Neural cell (in vitro differentiated cells): ENCODE measurements around the gene ATP2C1. TPM values are rescaled to one million over a fixed set of nuclear protein-coding genes. Genes with fewer than 3 reads are reported as not detected.

Source experiments
- H2AFZ ChIP-seq: fragments of 200-600, 300-800 bp; sonication (generic), shearing (Covaris generic); 2 replicates; pipeline ENCODE4 v1.6.0; 2014; ENCODE audit warnings: low read depth, mild to moderate bottlenecking, antibody characterized with exemption, low read length, moderate library complexity
- H3F3A ChIP-seq: fragments of 200-600 bp; shearing (Covaris generic); 2 replicates; pipeline ENCODE4 v1.6.1; 2016; ENCODE audit warnings: mild to moderate bottlenecking, moderate library complexity, mixed read lengths, antibody characterized with exemption, low read length; ENCODE audit not compliant: insufficient read depth, poor library complexity, severe bottlenecking
- H3K27ac ChIP-seq: fragments of 200-600, 300-800 bp; sonication (generic), shearing (Covaris generic); 2 replicates; pipeline ENCODE4 v1.5.1; 2014; ENCODE audit warnings: mild to moderate bottlenecking, low read length, moderate library complexity
- H3K27me3 ChIP-seq: fragments of 300-800, 200-600 bp; sonication (generic), shearing (Covaris generic); 2 replicates; pipeline ENCODE4 v1.6.0; 2014; ENCODE audit warnings: mild to moderate bottlenecking, low read depth, low read length, moderate library complexity; ENCODE audit not compliant: insufficient read depth
- H3K36me3 ChIP-seq: fragments of 300-800, 200-600 bp; sonication (generic), shearing (Covaris generic); 2 replicates; pipeline ENCODE4 v1.5.1; 2014; ENCODE audit warnings: mild to moderate bottlenecking, antibody characterized with exemption, low read length, moderate library complexity; ENCODE audit not compliant: insufficient read depth
- H3K4me2 ChIP-seq: fragments of 300-800, 200-600 bp; sonication (generic), shearing (Covaris generic); 2 replicates; pipeline ENCODE4 v1.6.0; 2014; ENCODE audit warnings: mild to moderate bottlenecking, low read length
- H3K4me3 ChIP-seq: fragments of 300-800, 200-600 bp; sonication (generic), shearing (Covaris generic); 2 replicates; pipeline ENCODE4 v1.5.1; 2014; ENCODE audit warnings: mild to moderate bottlenecking, low read length, moderate library complexity
- H3K79me2 ChIP-seq: fragments of 200-600 bp; shearing (Covaris generic); replicated peaks from 2 replicates; pipeline ENCODE4 v1.6.0; 2014; ENCODE audit warnings: mild to moderate bottlenecking, low read length, moderate library complexity; ENCODE audit not compliant: insufficient read depth
- H3K9ac ChIP-seq: fragments of 300-800, 200-600 bp; sonication (generic), shearing (Covaris generic); 2 replicates; pipeline ENCODE4 v1.6.1; 2016; ENCODE audit warnings: mild to moderate bottlenecking, low read length, mixed read lengths
- H3K9me2 ChIP-seq: fragments of 200-600 bp; shearing (Covaris generic); 2 replicates; pipeline ENCODE4 v1.6.1; 2016; ENCODE audit warnings: mild to moderate bottlenecking, low read length, mixed read lengths; ENCODE audit not compliant: insufficient read depth
- H3K9me3 ChIP-seq: fragments of 200-600, 300-800 bp; sonication (generic), shearing (Covaris generic); 2 replicates; pipeline ENCODE4 v1.6.1; 2016; ENCODE audit warnings: mild to moderate bottlenecking, mixed run types, low read length, moderate library complexity, mixed read lengths
- H4K20me1 ChIP-seq: fragments of 200-600 bp; shearing (Covaris generic); 2 replicates; pipeline ENCODE4 v1.6.1; 2016; ENCODE audit warnings: mild to moderate bottlenecking, mixed run types; ENCODE audit not compliant: insufficient read depth
- EP300 ChIP-seq: fragments of 450-650 bp; conservative IDR thresholded peaks from 2 replicates; pipeline ENCODE4 v1.6.1; 2014; ENCODE audit warnings: antibody characterized with exemption, mild to moderate bottlenecking, moderate library complexity; ENCODE audit not compliant: poor library complexity, severe bottlenecking
- EZH2 ChIP-seq: fragments of 200-600, 300-800 bp; shearing (Covaris generic), sonication (generic); IDR thresholded peaks from 2 replicates; pipeline ENCODE4 v1.6.1; 2014; ENCODE audit warnings: antibody characterized with exemption, low read length, borderline replicate concordance, mild to moderate bottlenecking; ENCODE audit not compliant: insufficient read depth, poor library complexity, severe bottlenecking
- MXI1 ChIP-seq: fragments of 450-650 bp; conservative IDR thresholded peaks from 2 replicates; pipeline ENCODE4 v1.6.1; 2014; ENCODE audit warnings: antibody characterized with exemption, mild to moderate bottlenecking; ENCODE audit not compliant: poor library complexity, severe bottlenecking
- POLR2AphosphoS5 ChIP-seq: IDR thresholded peaks from 2 replicates; pipeline ENCODE4 v1.6.1; 2012
- RAD21 ChIP-seq: fragments of 450-650 bp; conservative IDR thresholded peaks from 2 replicates; pipeline ENCODE4 v1.6.1; 2014; ENCODE audit warnings: antibody characterized with exemption, mild to moderate bottlenecking, moderate library complexity
- SMC3 ChIP-seq: fragments of 450-650 bp; conservative IDR thresholded peaks from 2 replicates; pipeline ENCODE4 v1.6.1; 2014; ENCODE audit warnings: antibody characterized with exemption, mild to moderate bottlenecking, moderate library complexity; ENCODE audit not compliant: poor library complexity
- TAF1 ChIP-seq: IDR thresholded peaks from 2 replicates; pipeline ENCODE4 v1.6.1; 2012; ENCODE audit warnings: low read depth
- polyA plus RNA-seq: library from polyadenylated mRNA; depleted of rRNA; stranded (reverse); fragments of >200 nt; gene quantifications from 2 replicates; pipeline ENCODE4 v1.2.3, GENCODE V29; 2014
- TF ChIP-seq, protein P1 (sequence below): IDR thresholded peaks from 2 replicates; pipeline ENCODE4 v1.6.1; 2012; ENCODE audit warnings: borderline replicate concordance
- TF ChIP-seq, protein P2 (sequence below): fragments of 450-650 bp; IDR thresholded peaks from 2 replicates; pipeline ENCODE4 v1.5.1; 2014; ENCODE audit warnings: antibody characterized with exemption, mild to moderate bottlenecking, moderate library complexity; ENCODE audit not compliant: poor library complexity, severe bottlenecking

ATP2C1 gene
- polyA plus RNA-seq, 1 donor from 2014 or later: 134 TPM

DNA sequence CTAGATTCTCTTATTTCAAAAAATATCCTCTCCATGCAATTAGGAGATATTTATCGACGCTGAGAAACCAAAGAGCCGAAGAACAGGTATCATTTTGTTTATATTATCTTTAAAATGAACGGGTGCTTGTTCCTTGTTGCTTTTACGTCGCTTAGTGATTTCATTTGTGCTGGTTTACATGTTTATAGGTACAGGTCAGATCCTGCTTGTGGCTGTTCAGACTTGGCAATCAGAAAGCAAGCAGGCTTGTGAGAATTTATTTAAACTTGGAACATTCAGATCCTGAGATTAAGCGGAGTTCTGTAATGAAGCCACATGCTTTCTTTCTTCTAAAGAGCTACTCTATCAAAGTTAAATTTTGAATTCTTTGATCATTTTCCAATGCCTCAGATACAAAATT is 43.0 kb upstream of the ATP2C1 start:
- no peak overlapping the region for H3K27ac ChIP-seq
- H3K9me3 ChIP-seq: no peaks in the 10 kb centered on the region
- no peaks in the 10 kb centered on the region for H3K9me2 ChIP-seq
- H3K79me2 ChIP-seq: no peaks in the 10 kb centered on the region
- H3K27me3 ChIP-seq: no peaks in the 10 kb centered on the region
- H3K4me2 ChIP-seq: no peak overlapping the region
- no peaks in the 10 kb centered on the region for H4K20me1 ChIP-seq
- H3K4me3 ChIP-seq: no peak overlapping the region
- no peaks in the 10 kb centered on the region for H3K36me3 ChIP-seq
- H3F3A ChIP-seq: no peaks in the 10 kb centered on the region
- TF ChIP-seq POLR2AphosphoS5: no peak
- TF ChIP-seq RAD21: no peak
- TF ChIP-seq, protein P1, sequence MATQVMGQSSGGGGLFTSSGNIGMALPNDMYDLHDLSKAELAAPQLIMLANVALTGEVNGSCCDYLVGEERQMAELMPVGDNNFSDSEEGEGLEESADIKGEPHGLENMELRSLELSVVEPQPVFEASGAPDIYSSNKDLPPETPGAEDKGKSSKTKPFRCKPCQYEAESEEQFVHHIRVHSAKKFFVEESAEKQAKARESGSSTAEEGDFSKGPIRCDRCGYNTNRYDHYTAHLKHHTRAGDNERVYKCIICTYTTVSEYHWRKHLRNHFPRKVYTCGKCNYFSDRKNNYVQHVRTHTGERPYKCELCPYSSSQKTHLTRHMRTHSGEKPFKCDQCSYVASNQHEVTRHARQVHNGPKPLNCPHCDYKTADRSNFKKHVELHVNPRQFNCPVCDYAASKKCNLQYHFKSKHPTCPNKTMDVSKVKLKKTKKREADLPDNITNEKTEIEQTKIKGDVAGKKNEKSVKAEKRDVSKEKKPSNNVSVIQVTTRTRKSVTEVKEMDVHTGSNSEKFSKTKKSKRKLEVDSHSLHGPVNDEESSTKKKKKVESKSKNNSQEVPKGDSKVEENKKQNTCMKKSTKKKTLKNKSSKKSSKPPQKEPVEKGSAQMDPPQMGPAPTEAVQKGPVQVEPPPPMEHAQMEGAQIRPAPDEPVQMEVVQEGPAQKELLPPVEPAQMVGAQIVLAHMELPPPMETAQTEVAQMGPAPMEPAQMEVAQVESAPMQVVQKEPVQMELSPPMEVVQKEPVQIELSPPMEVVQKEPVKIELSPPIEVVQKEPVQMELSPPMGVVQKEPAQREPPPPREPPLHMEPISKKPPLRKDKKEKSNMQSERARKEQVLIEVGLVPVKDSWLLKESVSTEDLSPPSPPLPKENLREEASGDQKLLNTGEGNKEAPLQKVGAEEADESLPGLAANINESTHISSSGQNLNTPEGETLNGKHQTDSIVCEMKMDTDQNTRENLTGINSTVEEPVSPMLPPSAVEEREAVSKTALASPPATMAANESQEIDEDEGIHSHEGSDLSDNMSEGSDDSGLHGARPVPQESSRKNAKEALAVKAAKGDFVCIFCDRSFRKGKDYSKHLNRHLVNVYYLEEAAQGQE: no peak
- TF ChIP-seq TAF1: no peak
- no peak overlapping the region for H3K9ac ChIP-seq
- no peak overlapping the region for H2AFZ ChIP-seq

DNA sequence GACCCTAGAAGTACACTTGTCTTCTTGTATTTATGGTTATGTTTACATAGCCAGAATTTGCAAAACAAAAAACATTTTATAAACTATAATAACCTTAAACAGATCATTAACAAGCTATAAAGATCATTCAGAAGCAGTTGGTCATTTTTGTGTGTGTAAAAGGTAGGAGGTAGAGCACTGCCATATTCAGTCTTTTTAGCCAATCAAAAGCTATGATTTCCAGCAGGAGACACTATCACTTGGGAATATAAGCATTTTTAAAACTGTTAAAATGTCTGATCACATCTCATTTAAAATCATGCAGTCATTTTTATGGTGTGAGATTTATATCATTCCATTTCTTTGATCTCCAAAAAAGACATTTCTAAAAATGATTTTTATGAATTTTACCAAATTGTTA is 42.6 kb upstream of the ATP2C1 start:
- Histone ChIP-seq H3K79me2 (no peaks in the 10 kb centered on the region), H3K27ac (no peak overlapping the region)

More for the DNA sequence above, 42.6 kb upstream of the ATP2C1 start:
- Histone ChIP-seq H3K27me3 (no peaks in the 10 kb centered on the region), H3K9ac (no peak overlapping the region), H3F3A (no peaks in the 10 kb centered on the region), H3K36me3 (no peaks in the 10 kb centered on the region), H4K20me1 (no peaks in the 10 kb centered on the region), H2AFZ (no peak overlapping the region), H3K9me2 (no peaks in the 10 kb centered on the region), H3K9me3 (no peaks in the 10 kb centered on the region), H3K4me2 (no peak overlapping the region), H3K4me3 (no peak overlapping the region)
- TF ChIP-seq EZH2 (no peak), SMC3 (no peak), MXI1 (no peak), TAF1 (no peak), POLR2AphosphoS5 (no peak), EP300 (no peak), RAD21 (no peak)
- TF ChIP-seq, protein P2, sequence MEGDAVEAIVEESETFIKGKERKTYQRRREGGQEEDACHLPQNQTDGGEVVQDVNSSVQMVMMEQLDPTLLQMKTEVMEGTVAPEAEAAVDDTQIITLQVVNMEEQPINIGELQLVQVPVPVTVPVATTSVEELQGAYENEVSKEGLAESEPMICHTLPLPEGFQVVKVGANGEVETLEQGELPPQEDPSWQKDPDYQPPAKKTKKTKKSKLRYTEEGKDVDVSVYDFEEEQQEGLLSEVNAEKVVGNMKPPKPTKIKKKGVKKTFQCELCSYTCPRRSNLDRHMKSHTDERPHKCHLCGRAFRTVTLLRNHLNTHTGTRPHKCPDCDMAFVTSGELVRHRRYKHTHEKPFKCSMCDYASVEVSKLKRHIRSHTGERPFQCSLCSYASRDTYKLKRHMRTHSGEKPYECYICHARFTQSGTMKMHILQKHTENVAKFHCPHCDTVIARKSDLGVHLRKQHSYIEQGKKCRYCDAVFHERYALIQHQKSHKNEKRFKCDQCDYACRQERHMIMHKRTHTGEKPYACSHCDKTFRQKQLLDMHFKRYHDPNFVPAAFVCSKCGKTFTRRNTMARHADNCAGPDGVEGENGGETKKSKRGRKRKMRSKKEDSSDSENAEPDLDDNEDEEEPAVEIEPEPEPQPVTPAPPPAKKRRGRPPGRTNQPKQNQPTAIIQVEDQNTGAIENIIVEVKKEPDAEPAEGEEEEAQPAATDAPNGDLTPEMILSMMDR: no peak
- TF ChIP-seq, protein P1: no peak
